GM18907 (cell line): ENCODE data around the gene EVX1.

Source experiments
- ATAC-seq: cut with Tn5 transposase; IDR thresholded peaks from one replicate; pipeline ENCODE4 v1.9.1; 2021; ENCODE audit warnings: mild to moderate bottlenecking, moderate library complexity; ENCODE audit not compliant: unreplicated experiment

EVX1 gene

GRCh38 chr7:27242555-27243339 lies at the start of gene EVX1:
TSS of gene EVX1 (plus strand) at chr7:27242802. CDS start at chr7:27243031, 229 bp downstream.
- ATAC-seq = no peak

GRCh38 chr7:27193335-27194001 lies 49.1 kb upstream of the EVX1 start:
- no peak for ATAC-seq

GRCh38 chr7:27194002-27194352 lies 48.6 kb upstream of the EVX1 start:
- no peak for ATAC-seq

- no peak for ATAC-seq
These were observed 47.8 kb upstream of the EVX1 start for GRCh38 chr7:27194686-27195379.

- ATAC-seq = no peak
These were observed 46.3 kb upstream of the EVX1 start for GRCh38 chr7:27196287-27196767.

GRCh38 chr7:27197137-27198042 lies 45.2 kb upstream of the EVX1 start:
- ATAC-seq = no peak

GRCh38 chr7:27198138-27198841 lies 44.3 kb upstream of the EVX1 start:
- no peak for ATAC-seq

GRCh38 chr7:27198871-27199801 lies 43.5 kb upstream of the EVX1 start:
- ATAC-seq = no peak

- no peak for ATAC-seq
These were observed 42.5 kb upstream of the EVX1 start, which contains the start of gene HOXA13 for GRCh38 chr7:27199849-27200760. TSS of gene HOXA13 (minus strand) at chr7:27200091. CDS start at chr7:27200077, 14 bp downstream.

GRCh38 chr7:27200761-27201579 lies 41.6 kb upstream of the EVX1 start:
- no peak for ATAC-seq

GRCh38 chr7:27201580-27202017 lies 41.0 kb upstream of the EVX1 start:
- ATAC-seq = no peak

GRCh38 chr7:27202018-27202861 lies 40.4 kb upstream of the EVX1 start:
- ATAC-seq = no peak

GRCh38 chr7:27202862-27203134 lies 39.8 kb upstream of the EVX1 start:
- no peak for ATAC-seq

GRCh38 chr7:27203365-27203953 lies 39.1 kb upstream of the EVX1 start:
- ATAC-seq = no peak

GRCh38 chr7:27203964-27204594 lies 38.5 kb upstream of the EVX1 start:
- no peak for ATAC-seq
